Measurements from ENCODE around the gene RPL39L. TPM values are rescaled to one million over a fixed set of nuclear protein-coding genes. Genes with fewer than 3 reads are reported as not detected.

RPL39L gene
- total and polyA plus RNA-seq, 7 donors = 0.32 to 1.8 (median 0.73) TPM; not detected in 1

GRCh38 chr3:187114511-187114910 lies 24.8 kb downstream of the RPL39L start:
- ATAC-seq (no peak), DNase-seq (no peak)
- H3K4me1 ChIP-seq = no peaks in the 10 kb centered on the region
- no peaks in the 10 kb centered on the region for H3K27me3 ChIP-seq (ENCODE audit: insufficient read depth in 3 of 3, low read length in 2 of 3)
- H3K27ac ChIP-seq = no peak overlapping the region
- no peak overlapping the region for H3K4me3 ChIP-seq
- no peaks in the 10 kb centered on the region for H3K36me3 ChIP-seq (ENCODE audit: insufficient read depth in 1 of 2, low read depth in 1 of 2)
- intact Hi-C loops (cut with DNase I) = loop anchor here in 1 of 2 donors (5.0 kb wide), 1 partner anchor 53 kb away; no protein-coding TSS in a partner anchor
- TF ChIP-seq CTCF (IDR thresholded peaks at IDR 0.05) = no peak
- 86 to 96% (median 95%) methylated on average over 2 of the region's 2 CpGs for WGBS, 3 donors
- H3K9me3 ChIP-seq = no peaks in the 10 kb centered on the region

GRCh38 chr3:187112934-187113793 lies 26.1 kb downstream of the RPL39L start:
- H3K4me3 ChIP-seq = no peak overlapping the region
- H3K4me1 ChIP-seq = no peaks in the 10 kb centered on the region
- intact Hi-C loops (cut with DNase I) = loop anchor here in 1 of 2 donors (5.0 kb wide), 1 partner anchor 54 kb away; no protein-coding TSS in a partner anchor
- H3K27me3 ChIP-seq (ENCODE audit: insufficient read depth in 3 of 3, low read length in 2 of 3) = no peaks in the 10 kb centered on the region
- H3K27ac ChIP-seq = no peak overlapping the region
- H3K9me3 ChIP-seq = no peaks in the 10 kb centered on the region
- no peaks in the 10 kb centered on the region for H3K36me3 ChIP-seq (ENCODE audit: insufficient read depth in 1 of 2, low read depth in 1 of 2)
- DNase-seq (no peak), ATAC-seq (no peak)
- peak; percentile 55 for TF ChIP-seq CTCF (IDR thresholded peaks at IDR 0.05)
- WGBS, 3 donors = 42 to 49% (median 44%) methylated on average over 2 of the region's 2 CpGs

- intact Hi-C loops (cut with DNase I) = loop anchor here in 1 of 2 donors (5.0 kb wide), 1 partner anchor 57 kb away; no protein-coding TSS in a partner anchor
- 84 to 86% (median 86%) methylated on average over 1 of the region's 1 CpG for WGBS, 3 donors
- H3K36me3 ChIP-seq (ENCODE audit: insufficient read depth in 1 of 2, low read depth in 1 of 2) = no peaks in the 10 kb centered on the region
Measured at GRCh38 chr3:187110156-187110555, 29.1 kb downstream of the RPL39L start.

GRCh38 chr3:187107989-187108388 lies 31.3 kb downstream of the RPL39L start:
- no peaks in the 10 kb centered on the region for H3K27me3 ChIP-seq (ENCODE audit: insufficient read depth in 3 of 3, low read length in 2 of 3)
- no peaks in the 10 kb centered on the region for H3K9me3 ChIP-seq
- intact Hi-C loops (cut with DNase I) = no loop called here
- H3K27ac ChIP-seq = no peak overlapping the region
- no peaks in the 10 kb centered on the region for H3K4me1 ChIP-seq
- ATAC-seq = no peak
- no peak for DNase-seq
- TF ChIP-seq CTCF (IDR thresholded peaks at IDR 0.05) = no peak
- no peak overlapping the region for H3K4me3 ChIP-seq
- no peaks in the 10 kb centered on the region for H3K36me3 ChIP-seq (ENCODE audit: insufficient read depth in 1 of 2, low read depth in 1 of 2)
- WGBS, 3 donors = 78 to 84% (median 81%) methylated on average over 3 of the region's 3 CpGs

More at GRCh38 chr3:187110156-187110555, 29.1 kb downstream of the RPL39L start:
- DNase-seq (no peak), ATAC-seq (no peak)
- no peak for TF ChIP-seq CTCF (IDR thresholded peaks at IDR 0.05)
- Histone ChIP-seq H3K4me1 (no peaks in the 10 kb centered on the region), H3K9me3 (no peaks in the 10 kb centered on the region), H3K4me3 (no peak overlapping the region), H3K27ac (no peak overlapping the region), H3K27me3 (ENCODE audit: insufficient read depth in 3 of 3, low read length in 2 of 3) (no peaks in the 10 kb centered on the region)
